OCI-LY1 (cell line): ENCODE measurements around the gene GZF1.

Experiments
- EZH2 ChIP-seq: fragments of 200-600 bp; sonication (generic), shearing (Covaris generic); IDR thresholded peaks from 2 replicates; pipeline ENCODE4 v1.8.0; 2017; ENCODE audit warnings: borderline replicate concordance, mixed run types, mild to moderate bottlenecking, antibody characterized with exemption, low read length, moderate library complexity, mixed read lengths
- TF ChIP-seq, protein P1 (sequence below): fragments of 200-600 bp; sonication (generic), shearing (Covaris generic); IDR thresholded peaks from 2 replicates; pipeline ENCODE4 v1.5.1; 2017; ENCODE audit warnings: mild to moderate bottlenecking, antibody characterized with exemption, low read length, moderate library complexity, mixed read lengths

DNA sequence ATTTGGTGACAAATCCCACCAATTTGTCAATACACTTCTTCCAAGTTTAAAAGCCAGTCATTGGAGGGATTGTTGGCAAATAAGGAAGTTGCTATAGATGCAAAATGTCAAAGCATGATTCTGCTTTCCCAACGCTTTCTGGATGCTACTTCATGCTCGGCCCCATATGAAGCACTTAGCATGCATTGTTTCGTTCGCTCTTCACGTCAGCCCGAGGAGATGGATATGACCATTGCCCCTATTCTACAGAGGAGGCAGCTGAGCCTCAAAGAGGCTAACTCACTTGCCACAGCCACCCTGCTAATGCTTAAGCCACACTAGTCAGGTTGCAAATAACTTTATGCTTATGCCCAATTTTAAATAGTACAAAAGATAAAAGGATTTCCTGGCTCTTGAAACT is 14.2 kb upstream of the GZF1 start:
- TF ChIP-seq, protein P1, sequence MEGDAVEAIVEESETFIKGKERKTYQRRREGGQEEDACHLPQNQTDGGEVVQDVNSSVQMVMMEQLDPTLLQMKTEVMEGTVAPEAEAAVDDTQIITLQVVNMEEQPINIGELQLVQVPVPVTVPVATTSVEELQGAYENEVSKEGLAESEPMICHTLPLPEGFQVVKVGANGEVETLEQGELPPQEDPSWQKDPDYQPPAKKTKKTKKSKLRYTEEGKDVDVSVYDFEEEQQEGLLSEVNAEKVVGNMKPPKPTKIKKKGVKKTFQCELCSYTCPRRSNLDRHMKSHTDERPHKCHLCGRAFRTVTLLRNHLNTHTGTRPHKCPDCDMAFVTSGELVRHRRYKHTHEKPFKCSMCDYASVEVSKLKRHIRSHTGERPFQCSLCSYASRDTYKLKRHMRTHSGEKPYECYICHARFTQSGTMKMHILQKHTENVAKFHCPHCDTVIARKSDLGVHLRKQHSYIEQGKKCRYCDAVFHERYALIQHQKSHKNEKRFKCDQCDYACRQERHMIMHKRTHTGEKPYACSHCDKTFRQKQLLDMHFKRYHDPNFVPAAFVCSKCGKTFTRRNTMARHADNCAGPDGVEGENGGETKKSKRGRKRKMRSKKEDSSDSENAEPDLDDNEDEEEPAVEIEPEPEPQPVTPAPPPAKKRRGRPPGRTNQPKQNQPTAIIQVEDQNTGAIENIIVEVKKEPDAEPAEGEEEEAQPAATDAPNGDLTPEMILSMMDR = no peak
- no peak for TF ChIP-seq EZH2
